ENCODE data around the gene TSNAX.

TSNAX gene

GRCh38 chr1:231603598-231604275 lies 75.3 kb downstream of the TSNAX start:
- peak; percentile 94 for FAIRE-seq

- no peak for FAIRE-seq
Observed at GRCh38 chr1:231604276-231604621, 75.8 kb downstream of the TSNAX start.

- no peak for FAIRE-seq
Observed at GRCh38 chr1:231605149-231606100, 77.0 kb downstream of the TSNAX start.

- FAIRE-seq = no peak
Observed at GRCh38 chr1:231606712-231607111, 78.2 kb downstream of the TSNAX start.

GRCh38 chr1:231610388-231610787 lies 81.9 kb downstream of the TSNAX start:
- FAIRE-seq = no peak

GRCh38 chr1:231611111-231611510 lies 82.6 kb downstream of the TSNAX start:
- no peak for FAIRE-seq

GRCh38 chr1:231611851-231612250 lies 83.4 kb downstream of the TSNAX start:
- FAIRE-seq = no peak

- no peak for FAIRE-seq
Observed at GRCh38 chr1:231612393-231613089, 84.1 kb downstream of the TSNAX start.

- no peak for FAIRE-seq
Observed at GRCh38 chr1:231613419-231614349, 85.2 kb downstream of the TSNAX start.
